K562 (cell line): ENCODE measurements around the gene MTHFSD. TPM values are rescaled to one million over a fixed set of nuclear protein-coding genes. Genes with fewer than 3 reads are reported as not detected.

Source experiments
- ATAC-seq: fragments of 200-7000 bp; cut with Tn5 transposase; 3 replicates; pipeline ENCODE4 v1.9.1; 2020; ENCODE audit warnings: moderate library complexity
- BruUV-seq: library from RNA; stranded (reverse); fragments of 400-500 nt; replicated peaks from 2 replicates; lab custom pipeline; 2021; lab: Mats Ljungman, UMichigan
- CTCF ChIA-PET: fragments of 300-600 bp; formaldehyde crosslinking; extraction: SDS; loops from one replicate; lab custom pipeline; 2021; ENCODE audit warnings: low intra/inter-chr PET ratio; lab: Yijun Ruan, JAX
- POLR2A ChIA-PET: fragments of 300-600, 350-650 bp; sonication (Branson Sonifier 250); formaldehyde crosslinking; extraction: SDS; loops from one replicate; lab custom pipeline; 2021; ENCODE audit warnings: antibody characterized with exemption, inconsistent platforms; lab: Yijun Ruan, JAX
- DNase-seq, 4 experiments: peaks; one replicate each; pipeline versions ENCODE4 v3.0.0 to v3.0.0-alpha.2; 2011 to 2018; ENCODE audit warnings: low spot score in 3 of 4, mixed read lengths in 3 of 4; ENCODE audit errors: extremely low read depth in 1 of 4
- FAIRE-seq: peaks from 2 replicates; lab custom pipeline; 2011; peaks lifted over from hg19 to GRCh38; lab: Jason Lieb, UNC
- H2AFZ ChIP-seq: 2 replicates; pipeline ENCODE4 v1.6.0; 2011; ENCODE audit warnings: low read depth, low read length, control low read depth, inconsistent platforms
- H3K27ac ChIP-seq: fragments of 200-600 bp; 3 replicates; pipeline ENCODE4 v1.8.0; 2011; ENCODE audit warnings: low read depth, mild to moderate bottlenecking, control low read depth, inconsistent platforms, low read length, moderate library complexity, mixed read lengths; ENCODE audit errors: extremely low read depth
- H3K27me3 ChIP-seq, 2 experiments: fragments of 300-600 bp in 1 of 2; 2 replicates in 1 of 2; 3 replicates in 1 of 2; pipeline versions ENCODE4 v1.6.0 to v1.8.0; 2011; ENCODE audit warnings: inconsistent platforms in 2 of 2, low read length in 2 of 2, mild to moderate bottlenecking in 1 of 2, mixed read lengths in 1 of 2, moderate library complexity in 1 of 2; ENCODE audit not compliant: control insufficient read depth in 2 of 2, insufficient read depth in 2 of 2
- H3K36me3 ChIP-seq: fragments of 300-600 bp; 3 replicates; pipeline ENCODE4 v1.8.0; 2011; ENCODE audit warnings: mild to moderate bottlenecking, low read length, inconsistent platforms; ENCODE audit not compliant: control insufficient read depth, insufficient read depth
- H3K4me1 ChIP-seq, 2 experiments: fragments of 200-600 bp in 1 of 2; replicated peaks in 1 of 2; 2 replicates in 1 of 2; 3 replicates in 1 of 2; pipeline versions ENCODE4 v1.5.1 to v1.8.0; 2011; ENCODE audit warnings: inconsistent platforms in 2 of 2, low read length in 2 of 2, mild to moderate bottlenecking in 1 of 2, mixed read lengths in 1 of 2, moderate library complexity in 1 of 2; ENCODE audit not compliant: control insufficient read depth in 2 of 2, insufficient read depth in 2 of 2
- H3K4me2 ChIP-seq: 2 replicates; pipeline ENCODE4 v1.6.1; 2011; ENCODE audit warnings: low read length, control low read depth, inconsistent platforms, mixed read lengths; ENCODE audit not compliant: insufficient read depth
- H3K4me3 ChIP-seq: fragments of 200-600 bp; sonication (generic), shearing (Covaris generic); 2 replicates; pipeline ENCODE4 v1.5.1; 2016; ENCODE audit warnings: control low read depth, inconsistent platforms
- H3K79me2 ChIP-seq: fragments of 200-600 bp; 3 replicates; pipeline ENCODE4 v1.8.0; 2011; ENCODE audit warnings: low read length, inconsistent platforms; ENCODE audit not compliant: control insufficient read depth, insufficient read depth
- H3K9ac ChIP-seq, 2 experiments: 2 replicates each; pipeline versions ENCODE4 v1.6.0 to v1.6.1; 2011; ENCODE audit warnings: low read depth in 2 of 2, low read length in 2 of 2, control low read depth in 1 of 2, inconsistent platforms in 1 of 2, mild to moderate bottlenecking in 1 of 2, mixed read lengths in 1 of 2; ENCODE audit not compliant: insufficient read depth in 1 of 2
- H3K9me1 ChIP-seq: one replicate; pipeline ENCODE4 v1.6.0; 2011; ENCODE audit warnings: inconsistent platforms, mild to moderate bottlenecking, low read length, moderate library complexity; ENCODE audit not compliant: control insufficient read depth, insufficient read depth
- H3K9me3 ChIP-seq: replicated peaks from 2 replicates; pipeline ENCODE4 v1.5.1; 2011; ENCODE audit warnings: low read depth, low read length, inconsistent platforms; ENCODE audit not compliant: control insufficient read depth, insufficient read depth
- H4K20me1 ChIP-seq: replicated peaks from 2 replicates; pipeline ENCODE4 v1.6.1; 2011; ENCODE audit warnings: low read length, inconsistent platforms, mixed read lengths; ENCODE audit not compliant: control insufficient read depth, insufficient read depth
- ILK ChIP-seq: fragments of 450-650 bp; IDR thresholded peaks from 2 replicates; pipeline ENCODE4 v1.6.1; 2016; ENCODE audit warnings: missing genetic modification characterization, low read depth, mild to moderate bottlenecking, missing compliant biosample characterization, moderate library complexity, borderline replicate concordance
- KDM1A ChIP-seq, 2 experiments: fragments of 450-650 bp; IDR thresholded peaks; 2 replicates each; pipeline ENCODE4 v1.6.1; 2016; ENCODE audit warnings: mild to moderate bottlenecking in 2 of 2
- U2AF2 ChIP-seq: fragments of 200-400 bp; formaldehyde crosslinking; optimal IDR thresholded peaks from 2 replicates; pipeline ENCODE3; 2017; ENCODE audit warnings: low read depth, mild to moderate bottlenecking, low read length
- ZNF57 ChIP-seq: fragments of 450-650 bp; formaldehyde crosslinking; IDR thresholded peaks from 2 replicates; pipeline ENCODE4 v1.4.0; 2020; ENCODE audit warnings: mild to moderate bottlenecking, moderate library complexity
- ZNF586 ChIP-seq: fragments of 450-650 bp; formaldehyde crosslinking; conservative IDR thresholded peaks from 2 replicates; pipeline ENCODE4 v1.4.0; 2020; ENCODE audit warnings: mild to moderate bottlenecking, moderate library complexity
- WGBS: fragments of 100-300 bp; shearing (Covaris generic); methylation state at CpG from one replicate; pipeline ENCODE4 v1.1.6; 2016; ENCODE audit warnings: low coverage, mixed read lengths; ENCODE audit not compliant: insufficient coverage; ENCODE audit errors: missing lambda C conversion rate; 5-methylcytosine and 5-hydroxymethylcytosine counted together
- in situ Hi-C: fragments of 300-500 bp; cut with MboI; formaldehyde crosslinking; loops from 4 replicates; pipeline ENCODE4 v1.15.0; 2018; ENCODE audit warnings: inconsistent platforms, mixed read lengths
- intact Hi-C: fragments of 100-400 bp; cut with micrococcal nuclease; formaldehyde crosslinking; loops from 2 replicates; pipeline ENCODE4 v1.14.2; 2022
- polyA plus RNA-seq, 8 experiments: library from polyadenylated mRNA; depleted of rRNA in 4 of 8; stranded (reverse) in 5 of 8; unstranded in 3 of 8; fragments of >200 nt; fragmentation: Nextera tagmentation in 2 of 8; fragmentation: Illumina TruSeq in 1 of 8; extraction: Ambion mirVana in 2 of 8; extraction: Trizol in 1 of 8; gene quantifications; 2 replicates each; pipeline versions ENCODE4 v1.2.1 to v1.2.3, GENCODE V29; 2011 to 2014; ENCODE audit warnings: inconsistent platforms in 1 of 8, missing spikeins in 1 of 8
- total RNA-seq, 7 experiments: library from RNA; depleted of rRNA in 6 of 7; stranded (reverse); fragments of >200 nt in 6 of 7; fragmentation: Illumina TruSeq in 2 of 7; extraction: Trizol in 2 of 7; gene quantifications; 2 replicates each; pipeline versions ENCODE4 v1.2.1 to v1.2.3, GENCODE V29; 2011 to 2021; ENCODE audit warnings: low replicate concordance in 1 of 7
- TF ChIP-seq, protein P1 (sequence below): sonication (generic); formaldehyde crosslinking; IDR thresholded peaks from 2 replicates; pipeline ENCODE4 v1.8.0; 2022; ENCODE audit warnings: mild to moderate bottlenecking, missing genetic modification reagents
- TF ChIP-seq, protein P2 (sequence below): IDR thresholded peaks from 2 replicates; pipeline ENCODE4 v1.6.1; 2012; ENCODE audit warnings: low read depth, low read length, improper control_type of control experiment, borderline replicate concordance

MTHFSD gene
- total and polyA plus RNA-seq, 9 of the 15 experiments (the other 6 are each of a cell fraction or from before 2014, with no cell fraction given), result 3.2 to 20.2 (median 12.0) TPM

DNA sequence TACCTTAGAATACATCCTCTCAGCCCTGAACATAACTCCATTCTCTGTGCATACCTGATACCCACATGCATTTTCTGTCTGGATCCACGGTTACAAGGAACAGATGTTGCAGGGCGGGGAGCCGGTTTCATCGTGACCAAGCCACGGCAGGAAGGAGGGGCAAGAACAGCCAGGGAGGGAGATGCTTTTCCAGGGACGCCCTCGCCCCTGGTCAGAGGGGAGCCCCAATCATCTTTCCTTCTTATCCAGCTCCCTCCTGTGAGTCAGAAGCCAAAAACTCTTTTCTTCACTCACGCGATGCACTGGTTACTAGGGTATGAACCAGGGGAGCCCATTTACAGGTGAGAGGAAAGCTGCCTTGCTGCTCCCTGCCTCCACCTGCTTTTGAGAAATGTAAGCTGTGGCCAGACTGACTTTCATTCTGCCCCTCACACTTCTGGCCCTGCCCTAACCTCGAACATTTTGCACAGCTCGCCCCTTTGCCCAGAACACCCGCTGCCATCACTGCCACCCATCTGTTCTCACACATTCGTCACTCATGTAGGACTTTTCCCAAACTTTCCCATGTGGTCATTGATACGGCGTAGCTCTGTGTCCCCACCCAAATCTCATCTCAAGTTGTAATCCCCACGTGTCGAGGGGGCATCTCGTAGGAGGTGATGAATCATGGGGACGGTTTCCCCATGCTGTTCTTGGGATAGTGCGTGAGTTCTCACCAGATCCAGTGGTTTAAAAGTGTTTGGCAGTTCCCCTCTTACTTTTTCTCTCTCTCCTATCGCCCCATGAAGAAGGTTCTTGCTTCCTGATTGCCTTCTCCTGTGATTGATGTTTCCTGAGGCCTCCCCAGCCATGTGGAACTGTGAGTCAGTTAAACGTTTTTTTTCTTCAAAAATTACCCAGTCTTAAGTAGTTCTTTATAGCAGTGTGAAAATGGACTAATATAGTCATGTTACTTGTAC is 43.9 kb upstream of the MTHFSD start:
- BruUV-seq, result no TSS peak
- no peak overlapping the region for H3K4me2 ChIP-seq
- ATAC-seq, result no peak
- intact Hi-C loops (no loop called here), in situ Hi-C loops (no loop called here)
- ChIA-PET POLR2A (interaction anchor here (0.6 kb wide), 2 partner anchors 34 to 555 kb away, joined by 3 read pairs; no protein-coding TSS in a partner anchor), CTCF (no interaction called here)
- H3K4me1 ChIP-seq, result no peaks in the 10 kb centered on the region
- no peaks in the 10 kb centered on the region for H4K20me1 ChIP-seq
- H3K36me3 ChIP-seq, result no peaks in the 10 kb centered on the region
- no peak overlapping the region for H3K27ac ChIP-seq
- FAIRE-seq, result no peak
- H3K9me3 ChIP-seq, result no peaks in the 10 kb centered on the region
- no peak overlapping the region for H3K9ac ChIP-seq
- H3K4me3 ChIP-seq, result no peak overlapping the region
- H3K27me3 ChIP-seq, result peaks cover 18 to 42% of the 10 kb centered on the region in 2 experiments; a peak in 4 of 5 replicates
- WGBS, result 0% methylated on average over 22 of the region's 22 CpGs
- H3K79me2 ChIP-seq, result no peaks in the 10 kb centered on the region
- no peak overlapping the region for H2AFZ ChIP-seq
- TF ChIP-seq, protein P1, sequence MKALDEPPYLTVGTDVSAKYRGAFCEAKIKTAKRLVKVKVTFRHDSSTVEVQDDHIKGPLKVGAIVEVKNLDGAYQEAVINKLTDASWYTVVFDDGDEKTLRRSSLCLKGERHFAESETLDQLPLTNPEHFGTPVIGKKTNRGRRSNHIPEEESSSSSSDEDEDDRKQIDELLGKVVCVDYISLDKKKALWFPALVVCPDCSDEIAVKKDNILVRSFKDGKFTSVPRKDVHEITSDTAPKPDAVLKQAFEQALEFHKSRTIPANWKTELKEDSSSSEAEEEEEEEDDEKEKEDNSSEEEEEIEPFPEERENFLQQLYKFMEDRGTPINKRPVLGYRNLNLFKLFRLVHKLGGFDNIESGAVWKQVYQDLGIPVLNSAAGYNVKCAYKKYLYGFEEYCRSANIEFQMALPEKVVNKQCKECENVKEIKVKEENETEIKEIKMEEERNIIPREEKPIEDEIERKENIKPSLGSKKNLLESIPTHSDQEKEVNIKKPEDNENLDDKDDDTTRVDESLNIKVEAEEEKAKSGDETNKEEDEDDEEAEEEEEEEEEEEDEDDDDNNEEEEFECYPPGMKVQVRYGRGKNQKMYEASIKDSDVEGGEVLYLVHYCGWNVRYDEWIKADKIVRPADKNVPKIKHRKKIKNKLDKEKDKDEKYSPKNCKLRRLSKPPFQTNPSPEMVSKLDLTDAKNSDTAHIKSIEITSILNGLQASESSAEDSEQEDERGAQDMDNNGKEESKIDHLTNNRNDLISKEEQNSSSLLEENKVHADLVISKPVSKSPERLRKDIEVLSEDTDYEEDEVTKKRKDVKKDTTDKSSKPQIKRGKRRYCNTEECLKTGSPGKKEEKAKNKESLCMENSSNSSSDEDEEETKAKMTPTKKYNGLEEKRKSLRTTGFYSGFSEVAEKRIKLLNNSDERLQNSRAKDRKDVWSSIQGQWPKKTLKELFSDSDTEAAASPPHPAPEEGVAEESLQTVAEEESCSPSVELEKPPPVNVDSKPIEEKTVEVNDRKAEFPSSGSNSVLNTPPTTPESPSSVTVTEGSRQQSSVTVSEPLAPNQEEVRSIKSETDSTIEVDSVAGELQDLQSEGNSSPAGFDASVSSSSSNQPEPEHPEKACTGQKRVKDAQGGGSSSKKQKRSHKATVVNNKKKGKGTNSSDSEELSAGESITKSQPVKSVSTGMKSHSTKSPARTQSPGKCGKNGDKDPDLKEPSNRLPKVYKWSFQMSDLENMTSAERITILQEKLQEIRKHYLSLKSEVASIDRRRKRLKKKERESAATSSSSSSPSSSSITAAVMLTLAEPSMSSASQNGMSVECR, result no peak
- no peak for TF ChIP-seq ILK (tag)
- no peak for TF ChIP-seq KDM1A (IDR thresholded peaks at IDR 0.05)
- no peak for TF ChIP-seq ZNF57 (CRISPR knock-in tag)
- TF ChIP-seq U2AF2, result no peak
- no peak for TF ChIP-seq ZNF586
- TF ChIP-seq, protein P2, sequence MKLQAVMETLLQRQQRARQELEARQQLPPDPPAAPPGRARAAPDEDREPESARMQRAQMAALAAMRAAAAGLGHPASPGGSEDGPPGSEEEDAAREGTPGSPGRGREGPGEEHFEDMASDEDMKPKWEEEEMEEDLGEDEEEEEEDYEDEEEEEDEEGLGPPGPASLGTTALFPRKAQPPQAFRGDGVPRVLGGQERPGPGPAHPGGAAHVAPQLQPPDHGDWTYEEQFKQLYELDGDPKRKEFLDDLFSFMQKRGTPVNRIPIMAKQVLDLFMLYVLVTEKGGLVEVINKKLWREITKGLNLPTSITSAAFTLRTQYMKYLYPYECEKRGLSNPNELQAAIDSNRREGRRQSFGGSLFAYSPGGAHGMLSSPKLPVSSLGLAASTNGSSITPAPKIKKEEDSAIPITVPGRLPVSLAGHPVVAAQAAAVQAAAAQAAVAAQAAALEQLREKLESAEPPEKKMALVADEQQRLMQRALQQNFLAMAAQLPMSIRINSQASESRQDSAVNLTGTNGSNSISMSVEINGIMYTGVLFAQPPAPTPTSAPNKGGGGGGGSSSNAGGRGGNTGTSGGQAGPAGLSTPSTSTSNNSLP, result no peak
- TF ChIP-seq, all 486 proteins: peak for 0
- H3K9me1 ChIP-seq, result no peaks in the 10 kb centered on the region
- DNase-seq, result no peak
